ENCODE results near the gene NANOS2. TPM values are rescaled to one million over a fixed set of nuclear protein-coding genes. Genes with fewer than 3 reads are reported as not detected.

NANOS2 gene
- total and polyA plus RNA-seq, 4 donors = not detected

GRCh38 chr19:45889210-45889885 lies 25.2 kb downstream of the NANOS2 start:
- H3K36me3 ChIP-seq (ENCODE audit: control insufficient read depth in 4 of 4, insufficient read depth in 3 of 4, low read depth in 1 of 4, low read length in 3 of 4) = no peaks in the 10 kb centered on the region
- H3K4me3 ChIP-seq (ENCODE audit: low read depth in 1 of 3, low read length in 3 of 3) = no peak overlapping the region
- no peak for TF ChIP-seq EGR1 (IDR thresholded peaks at IDR 0.05; ENCODE audit: low read depth in 2 of 2)
- no peak for TF ChIP-seq NR2F2 (IDR thresholded peaks at IDR 0.05)
- TF ChIP-seq MAX (IDR thresholded peaks at IDR 0.05) = no peak
- TF ChIP-seq YY1 (IDR thresholded peaks at IDR 0.05) = no peak
- no peak for TF ChIP-seq SP1 (IDR thresholded peaks at IDR 0.05)
- TF ChIP-seq ATF3 (IDR thresholded peaks at IDR 0.05) = no peak
- no peak for TF ChIP-seq HNF4A (conservative IDR thresholded peaks at IDR 0.05)
- no peak for TF ChIP-seq JUND (IDR thresholded peaks at IDR 0.05)
- TF ChIP-seq GABPA (IDR thresholded peaks at IDR 0.05 in 1 of 2, conservative IDR thresholded peaks at IDR 0.05 in 1 of 2) = no peak
- TF ChIP-seq HNF4G (IDR thresholded peaks at IDR 0.05) = no peak
- TF ChIP-seq, protein P1, sequence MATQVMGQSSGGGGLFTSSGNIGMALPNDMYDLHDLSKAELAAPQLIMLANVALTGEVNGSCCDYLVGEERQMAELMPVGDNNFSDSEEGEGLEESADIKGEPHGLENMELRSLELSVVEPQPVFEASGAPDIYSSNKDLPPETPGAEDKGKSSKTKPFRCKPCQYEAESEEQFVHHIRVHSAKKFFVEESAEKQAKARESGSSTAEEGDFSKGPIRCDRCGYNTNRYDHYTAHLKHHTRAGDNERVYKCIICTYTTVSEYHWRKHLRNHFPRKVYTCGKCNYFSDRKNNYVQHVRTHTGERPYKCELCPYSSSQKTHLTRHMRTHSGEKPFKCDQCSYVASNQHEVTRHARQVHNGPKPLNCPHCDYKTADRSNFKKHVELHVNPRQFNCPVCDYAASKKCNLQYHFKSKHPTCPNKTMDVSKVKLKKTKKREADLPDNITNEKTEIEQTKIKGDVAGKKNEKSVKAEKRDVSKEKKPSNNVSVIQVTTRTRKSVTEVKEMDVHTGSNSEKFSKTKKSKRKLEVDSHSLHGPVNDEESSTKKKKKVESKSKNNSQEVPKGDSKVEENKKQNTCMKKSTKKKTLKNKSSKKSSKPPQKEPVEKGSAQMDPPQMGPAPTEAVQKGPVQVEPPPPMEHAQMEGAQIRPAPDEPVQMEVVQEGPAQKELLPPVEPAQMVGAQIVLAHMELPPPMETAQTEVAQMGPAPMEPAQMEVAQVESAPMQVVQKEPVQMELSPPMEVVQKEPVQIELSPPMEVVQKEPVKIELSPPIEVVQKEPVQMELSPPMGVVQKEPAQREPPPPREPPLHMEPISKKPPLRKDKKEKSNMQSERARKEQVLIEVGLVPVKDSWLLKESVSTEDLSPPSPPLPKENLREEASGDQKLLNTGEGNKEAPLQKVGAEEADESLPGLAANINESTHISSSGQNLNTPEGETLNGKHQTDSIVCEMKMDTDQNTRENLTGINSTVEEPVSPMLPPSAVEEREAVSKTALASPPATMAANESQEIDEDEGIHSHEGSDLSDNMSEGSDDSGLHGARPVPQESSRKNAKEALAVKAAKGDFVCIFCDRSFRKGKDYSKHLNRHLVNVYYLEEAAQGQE (IDR thresholded peaks at IDR 0.05) = no peak
- TF ChIP-seq RXRA (IDR thresholded peaks at IDR 0.05) = no peak
- no peak for TF ChIP-seq FOXA2 (IDR thresholded peaks at IDR 0.05)
- TF ChIP-seq CTCF (IDR thresholded peaks at IDR 0.05; ENCODE audit: low read depth, low read length, missing input control) = no peak
- TF ChIP-seq FOXA1 (IDR thresholded peaks at IDR 0.05) = no peak
- TF ChIP-seq RAD21 (IDR thresholded peaks at IDR 0.05) = no peak
- no peak for TF ChIP-seq TAF1 (conservative IDR thresholded peaks at IDR 0.05)
- TF ChIP-seq, protein P2, sequence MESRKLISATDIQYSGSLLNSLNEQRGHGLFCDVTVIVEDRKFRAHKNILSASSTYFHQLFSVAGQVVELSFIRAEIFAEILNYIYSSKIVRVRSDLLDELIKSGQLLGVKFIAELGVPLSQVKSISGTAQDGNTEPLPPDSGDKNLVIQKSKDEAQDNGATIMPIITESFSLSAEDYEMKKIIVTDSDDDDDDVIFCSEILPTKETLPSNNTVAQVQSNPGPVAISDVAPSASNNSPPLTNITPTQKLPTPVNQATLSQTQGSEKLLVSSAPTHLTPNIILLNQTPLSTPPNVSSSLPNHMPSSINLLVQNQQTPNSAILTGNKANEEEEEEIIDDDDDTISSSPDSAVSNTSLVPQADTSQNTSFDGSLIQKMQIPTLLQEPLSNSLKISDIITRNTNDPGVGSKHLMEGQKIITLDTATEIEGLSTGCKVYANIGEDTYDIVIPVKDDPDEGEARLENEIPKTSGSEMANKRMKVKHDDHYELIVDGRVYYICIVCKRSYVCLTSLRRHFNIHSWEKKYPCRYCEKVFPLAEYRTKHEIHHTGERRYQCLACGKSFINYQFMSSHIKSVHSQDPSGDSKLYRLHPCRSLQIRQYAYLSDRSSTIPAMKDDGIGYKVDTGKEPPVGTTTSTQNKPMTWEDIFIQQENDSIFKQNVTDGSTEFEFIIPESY (IDR thresholded peaks at IDR 0.05) = no peak
- no peaks in the 10 kb centered on the region for H3K9me3 ChIP-seq (ENCODE audit: control insufficient read depth in 4 of 4, low read length in 3 of 4)
- H3K4me1 ChIP-seq (ENCODE audit: control insufficient read depth in 4 of 4, insufficient read depth in 4 of 4, low read length in 3 of 4) = peaks cover 8 to 26% (median 17%) of the 10 kb centered on the region in 4 donors
- H3K27me3 ChIP-seq (ENCODE audit: control insufficient read depth in 4 of 4, insufficient read depth in 4 of 4, low read length in 3 of 4) = no peaks in the 10 kb centered on the region
- DNase-seq (ENCODE audit: low spot score) = no peak
- WGBS = 74% methylated on average over 6 of the region's 6 CpGs
- no peak overlapping the region for H3K27ac ChIP-seq (ENCODE audit: low read depth in 1 of 2, low read length in 2 of 2)
- no peak overlapping the region for H3K9ac ChIP-seq (ENCODE audit: low read depth in 1 of 2, low read length in 2 of 2)
